ENCODE data around the gene TSPAN14. TPM values are rescaled to one million over a fixed set of nuclear protein-coding genes. Genes with fewer than 3 reads are reported as not detected.

TSPAN14 gene
- total and polyA plus RNA-seq, 5 donors from 2014 or later: 157 to 270 (median 190) TPM

Other genes with a start within 250 kb of the TSPAN14 start
- 252 TPM for gene ANXA11, start 248.8 kb upstream of the TSPAN14 start, total RNA-seq
- 100 to 1,000 TPM; 253 to 316 (median 283) TPM for gene ANXA11, start 248.8 kb upstream of the TSPAN14 start, polyA plus RNA-seq
- gene MAT1A, start 164.7 kb upstream of the TSPAN14 start, total RNA-seq: not detected
- not detected for gene MAT1A, start 164.7 kb upstream of the TSPAN14 start, polyA plus RNA-seq
- not detected for gene DYDC1, start 97.6 kb upstream of the TSPAN14 start, total RNA-seq
- gene DYDC1, start 97.6 kb upstream of the TSPAN14 start, polyA plus RNA-seq: not detected
- gene DYDC2, start 97.5 kb upstream of the TSPAN14 start, total RNA-seq: not detected
- not detected for gene DYDC2, start 97.5 kb upstream of the TSPAN14 start, polyA plus RNA-seq
- gene PRXL2A, start 45.8 kb upstream of the TSPAN14 start, total RNA-seq: 0.76 TPM
- 1 to 10 TPM; 1.4 to 8.3 (median 3.5) TPM for gene PRXL2A, start 45.8 kb upstream of the TSPAN14 start, polyA plus RNA-seq
- gene SH2D4B, start 83.6 kb downstream of the TSPAN14 start, total RNA-seq: 0.25 TPM
- gene SH2D4B, start 83.6 kb downstream of the TSPAN14 start, polyA plus RNA-seq: not detected